GM18907 (cell line): ENCODE measurements around the gene ATF1.
"Not testable (repeated sequence)": the region's sequence is repeated elsewhere in the genome, so short reads cannot be mapped to it uniquely, and the experiment has no call there.

Experiments used
- ATAC-seq: cut with Tn5 transposase; IDR thresholded peaks from one replicate; pipeline ENCODE4 v1.9.1; 2021; ENCODE audit warnings: mild to moderate bottlenecking, moderate library complexity; ENCODE audit not compliant: unreplicated experiment

The ATF1 gene

DNA sequence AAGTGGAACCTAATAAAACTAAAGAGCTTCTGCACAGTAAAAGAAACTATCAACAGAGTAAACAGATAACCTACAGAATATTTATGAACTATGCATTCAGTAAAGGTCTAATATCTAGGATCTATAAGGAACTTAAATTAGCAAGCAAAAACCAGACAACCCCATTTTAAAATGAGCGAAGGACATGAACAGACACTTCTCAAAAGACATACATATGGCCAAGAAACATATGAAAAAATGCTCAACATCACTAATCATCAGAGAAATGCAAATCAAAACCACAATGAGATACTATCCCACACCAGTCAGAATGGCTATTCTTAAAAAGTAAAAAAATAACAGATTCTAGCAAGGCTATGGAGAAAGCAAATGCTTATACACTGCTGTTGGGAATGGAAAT lies 91.3 kb downstream of the ATF1 start:
- ATAC-seq: not testable (repeated sequence)

DNA sequence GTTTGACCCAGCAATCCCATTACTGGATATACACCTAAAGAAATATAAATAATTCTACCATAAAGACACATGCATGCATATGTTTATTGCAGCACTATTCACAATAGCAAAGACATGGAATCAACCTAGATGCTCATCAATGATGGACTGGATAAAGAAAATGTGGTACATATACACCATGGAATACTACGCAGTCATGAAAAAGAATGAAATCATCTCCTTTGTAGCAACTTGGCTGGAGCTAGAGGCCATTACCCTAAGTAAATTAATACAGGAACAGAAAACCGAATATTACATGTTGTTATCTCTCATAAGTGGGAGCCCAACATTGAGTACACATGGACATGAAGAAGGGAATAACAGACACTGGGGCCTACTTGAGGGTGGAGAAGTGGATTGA lies 91.8 kb downstream of the ATF1 start:
- not testable (repeated sequence) for ATAC-seq

DNA sequence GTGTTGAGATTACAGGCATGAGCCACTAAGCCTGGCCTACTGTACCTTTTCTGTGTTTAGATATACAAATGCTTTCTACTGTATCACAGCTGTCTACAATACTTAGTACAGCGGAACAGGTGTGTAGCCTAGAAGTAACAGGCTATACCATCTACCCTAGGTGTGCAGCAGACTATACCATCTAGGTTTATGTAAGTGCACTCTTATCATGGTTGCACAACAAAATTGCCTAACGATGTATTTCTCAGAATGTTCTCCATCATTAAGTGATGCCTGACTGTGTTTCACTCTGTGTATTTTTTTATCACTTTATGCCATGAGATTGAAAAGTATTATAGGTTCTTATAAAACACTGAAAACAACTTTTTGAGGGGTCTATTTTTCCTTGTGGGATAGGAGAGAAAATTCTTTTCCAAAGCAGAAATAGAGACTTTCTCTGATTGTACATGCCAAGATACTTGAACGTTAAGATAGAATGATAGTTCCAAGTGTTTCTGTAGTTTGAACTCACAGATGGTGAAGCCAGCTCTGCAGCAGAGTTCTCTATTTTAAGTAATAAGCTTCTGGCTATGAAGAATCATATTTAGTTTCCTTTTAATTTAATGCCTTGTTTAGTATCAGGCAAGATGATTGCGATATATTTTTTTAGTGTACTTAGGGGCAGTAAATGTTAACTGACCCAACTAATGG lies 95.9 kb downstream of the ATF1 start:
- no peak for ATAC-seq

DNA sequence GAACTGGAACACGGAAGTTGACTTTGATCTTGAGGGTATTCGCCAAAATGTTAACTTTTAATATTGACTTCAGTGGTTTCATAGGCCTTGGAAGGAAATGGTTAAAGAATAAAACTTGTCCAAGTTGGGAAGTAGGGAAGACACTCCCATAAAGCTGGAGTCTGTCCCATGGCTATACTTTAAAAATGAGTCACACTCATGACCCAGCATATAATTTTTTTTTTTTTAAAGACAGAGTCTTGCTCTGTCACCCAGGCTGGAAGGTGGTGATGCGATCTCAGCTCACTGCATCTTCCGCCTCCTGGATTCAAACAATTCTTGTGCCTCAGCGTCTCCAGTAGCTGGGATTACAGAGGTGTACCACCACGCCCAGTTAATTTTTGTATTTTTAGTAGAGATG lies 98.4 kb downstream of the ATF1 start:
- no peak for ATAC-seq

DNA sequence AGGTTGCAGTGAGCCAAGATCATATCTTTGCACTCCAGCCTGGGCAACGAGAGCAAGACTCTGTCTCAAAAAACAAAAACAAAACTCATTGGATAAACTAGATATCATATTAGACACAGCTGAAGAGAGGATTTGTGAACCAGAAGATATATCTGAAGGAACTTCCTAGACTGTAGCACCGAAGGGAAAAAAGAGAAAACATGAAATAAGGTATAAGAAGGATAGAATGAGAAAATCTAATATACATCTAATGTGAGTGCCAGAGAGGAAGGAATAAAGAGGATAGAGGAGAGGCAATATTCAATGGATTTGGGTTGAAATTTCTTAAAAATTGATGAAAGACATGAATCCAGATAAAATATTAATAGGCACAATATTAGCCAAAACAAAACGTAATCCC lies 101.4 kb downstream of the ATF1 start:
- ATAC-seq: no peak

DNA sequence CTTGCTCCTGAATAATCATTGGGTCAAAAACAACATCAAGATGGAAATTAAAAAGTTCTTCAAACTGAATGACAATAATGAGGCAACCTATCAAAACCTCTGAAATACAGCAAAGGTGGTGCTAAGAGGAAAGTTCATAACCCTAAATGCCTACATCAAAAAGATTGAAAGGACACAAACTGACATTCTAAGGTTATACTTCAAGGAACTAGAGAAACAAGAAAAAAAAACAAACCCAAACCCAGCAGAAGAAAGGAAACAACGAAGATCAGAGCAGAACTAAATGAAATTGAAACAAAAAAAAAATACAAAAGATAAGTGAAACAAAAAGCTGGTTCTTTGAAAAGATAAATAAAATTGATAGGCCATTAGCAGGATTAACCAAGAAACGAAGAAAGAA lies 105.0 kb downstream of the ATF1 start:
- ATAC-seq: not testable (repeated sequence)
